ENCODE results near the gene PLPP4.

The PLPP4 gene

GRCh38 chr10:120543291-120543690 lies 86.3 kb downstream of the PLPP4 start:
- H3K27me3 Mint-ChIP-seq = no peaks in the 10 kb centered on the region
- no peak for DNase-seq
- H3K27ac Mint-ChIP-seq = no peak overlapping the region
- no peaks in the 10 kb centered on the region for H3K4me1 Mint-ChIP-seq (ENCODE audit: low read depth)
- H3K4me3 Mint-ChIP-seq = no peak overlapping the region
- no peaks in the 10 kb centered on the region for H3K36me3 Mint-ChIP-seq (ENCODE audit: low read depth)
- peaks cover 4% of the 10 kb centered on the region for H3K9me3 Mint-ChIP-seq

GRCh38 chr10:120548210-120548609 lies 91.2 kb downstream of the PLPP4 start:
- H3K27ac Mint-ChIP-seq = no peak overlapping the region
- no peaks in the 10 kb centered on the region for H3K4me1 Mint-ChIP-seq (ENCODE audit: low read depth)
- H3K4me3 Mint-ChIP-seq = no peak overlapping the region
- H3K9me3 Mint-ChIP-seq = peaks cover 7% of the 10 kb centered on the region
- no peak for DNase-seq
- H3K36me3 Mint-ChIP-seq (ENCODE audit: low read depth) = no peaks in the 10 kb centered on the region
- H3K27me3 Mint-ChIP-seq = no peaks in the 10 kb centered on the region

- H3K9me3 Mint-ChIP-seq = peaks cover 20% of the 10 kb centered on the region
- H3K4me1 Mint-ChIP-seq (ENCODE audit: low read depth) = no peaks in the 10 kb centered on the region
- H3K4me3 Mint-ChIP-seq = no peak overlapping the region
- no peaks in the 10 kb centered on the region for H3K27me3 Mint-ChIP-seq
- no peak overlapping the region for H3K27ac Mint-ChIP-seq
- no peak for DNase-seq
- H3K36me3 Mint-ChIP-seq (ENCODE audit: low read depth) = no peaks in the 10 kb centered on the region
Observed at GRCh38 chr10:120552262-120552661, 95.2 kb downstream of the PLPP4 start.

GRCh38 chr10:120553911-120554310 lies 96.9 kb downstream of the PLPP4 start:
- no peaks in the 10 kb centered on the region for H3K27me3 Mint-ChIP-seq
- H3K4me3 Mint-ChIP-seq = no peak overlapping the region
- DNase-seq = no peak
- no peak overlapping the region for H3K27ac Mint-ChIP-seq
- peaks cover 13% of the 10 kb centered on the region for H3K9me3 Mint-ChIP-seq
- no peaks in the 10 kb centered on the region for H3K4me1 Mint-ChIP-seq (ENCODE audit: low read depth)
- H3K36me3 Mint-ChIP-seq (ENCODE audit: low read depth) = no peaks in the 10 kb centered on the region

GRCh38 chr10:120555436-120555835 lies 98.4 kb downstream of the PLPP4 start:
- Mint-ChIP-seq H3K9me3 (peaks cover 13% of the 10 kb centered on the region), H3K27me3 (no peaks in the 10 kb centered on the region)
- DNase-seq = no peak

GRCh38 chr10:120555842-120556532 lies 99.0 kb downstream of the PLPP4 start:
- DNase-seq = no peak
- Mint-ChIP-seq H3K9me3 (peaks cover 13% of the 10 kb centered on the region), H3K4me1 (ENCODE audit: low read depth) (no peaks in the 10 kb centered on the region), H3K27ac (no peak overlapping the region), H3K4me3 (no peak overlapping the region), H3K27me3 (no peaks in the 10 kb centered on the region), H3K36me3 (ENCODE audit: low read depth) (no peaks in the 10 kb centered on the region)

More at GRCh38 chr10:120555436-120555835, 98.4 kb downstream of the PLPP4 start:
- no peak overlapping the region for H3K4me3 Mint-ChIP-seq
- no peaks in the 10 kb centered on the region for H3K4me1 Mint-ChIP-seq (ENCODE audit: low read depth)
- no peaks in the 10 kb centered on the region for H3K36me3 Mint-ChIP-seq (ENCODE audit: low read depth)
- H3K27ac Mint-ChIP-seq = no peak overlapping the region

GRCh38 chr10:120557311-120557710 lies 100.3 kb downstream of the PLPP4 start:
- H3K27me3 Mint-ChIP-seq = no peaks in the 10 kb centered on the region
- H3K9me3 Mint-ChIP-seq = peaks cover 13% of the 10 kb centered on the region
- H3K36me3 Mint-ChIP-seq (ENCODE audit: low read depth) = no peaks in the 10 kb centered on the region
- H3K4me1 Mint-ChIP-seq (ENCODE audit: low read depth) = no peaks in the 10 kb centered on the region
- no peak overlapping the region for H3K27ac Mint-ChIP-seq
- no peak for DNase-seq
- no peak overlapping the region for H3K4me3 Mint-ChIP-seq

GRCh38 chr10:120559800-120560199 lies 102.8 kb downstream of the PLPP4 start:
- no peak overlapping the region for H3K4me3 Mint-ChIP-seq
- H3K27me3 Mint-ChIP-seq = no peaks in the 10 kb centered on the region
- no peaks in the 10 kb centered on the region for H3K36me3 Mint-ChIP-seq (ENCODE audit: low read depth)
- DNase-seq = no peak
- no peaks in the 10 kb centered on the region for H3K4me1 Mint-ChIP-seq (ENCODE audit: low read depth)
- H3K27ac Mint-ChIP-seq = no peak overlapping the region
- H3K9me3 Mint-ChIP-seq = peaks cover 4% of the 10 kb centered on the region

- no peak overlapping the region for H3K27ac Mint-ChIP-seq
- no peak for DNase-seq
- H3K27me3 Mint-ChIP-seq = peaks cover 3% of the 10 kb centered on the region
- no peaks in the 10 kb centered on the region for H3K9me3 Mint-ChIP-seq
- H3K4me3 Mint-ChIP-seq = no peak overlapping the region
- no peaks in the 10 kb centered on the region for H3K4me1 Mint-ChIP-seq (ENCODE audit: low read depth)
- no peaks in the 10 kb centered on the region for H3K36me3 Mint-ChIP-seq (ENCODE audit: low read depth)
Observed at GRCh38 chr10:120562956-120563355, 105.9 kb downstream of the PLPP4 start.

- H3K4me3 Mint-ChIP-seq = no peak overlapping the region
- no peaks in the 10 kb centered on the region for H3K9me3 Mint-ChIP-seq
- no peak overlapping the region for H3K27ac Mint-ChIP-seq
- peaks cover 3% of the 10 kb centered on the region for H3K27me3 Mint-ChIP-seq
- no peaks in the 10 kb centered on the region for H3K36me3 Mint-ChIP-seq (ENCODE audit: low read depth)
- DNase-seq = no peak
- H3K4me1 Mint-ChIP-seq (ENCODE audit: low read depth) = no peaks in the 10 kb centered on the region
Observed at GRCh38 chr10:120570418-120570817, 113.4 kb downstream of the PLPP4 start.

GRCh38 chr10:120571266-120571665 lies 114.2 kb downstream of the PLPP4 start:
- no peak overlapping the region for H3K27ac Mint-ChIP-seq
- no peaks in the 10 kb centered on the region for H3K9me3 Mint-ChIP-seq
- no peaks in the 10 kb centered on the region for H3K4me1 Mint-ChIP-seq (ENCODE audit: low read depth)
- no peak overlapping the region for H3K4me3 Mint-ChIP-seq
- no peak for DNase-seq
- H3K36me3 Mint-ChIP-seq (ENCODE audit: low read depth) = no peaks in the 10 kb centered on the region
- peaks cover 3% of the 10 kb centered on the region for H3K27me3 Mint-ChIP-seq

GRCh38 chr10:120572307-120572706 lies 115.3 kb downstream of the PLPP4 start:
- no peak for DNase-seq
- Mint-ChIP-seq H3K4me3 (no peak overlapping the region), H3K36me3 (ENCODE audit: low read depth) (no peaks in the 10 kb centered on the region), H3K4me1 (ENCODE audit: low read depth) (no peaks in the 10 kb centered on the region), H3K9me3 (no peaks in the 10 kb centered on the region), H3K27ac (no peak overlapping the region), H3K27me3 (peaks cover 2% of the 10 kb centered on the region)

GRCh38 chr10:120573355-120573754 lies 116.3 kb downstream of the PLPP4 start:
- H3K9me3 Mint-ChIP-seq = no peaks in the 10 kb centered on the region
- no peak overlapping the region for H3K27ac Mint-ChIP-seq
- H3K36me3 Mint-ChIP-seq (ENCODE audit: low read depth) = no peaks in the 10 kb centered on the region
- DNase-seq = no peak
- H3K4me1 Mint-ChIP-seq (ENCODE audit: low read depth) = no peaks in the 10 kb centered on the region
- no peaks in the 10 kb centered on the region for H3K27me3 Mint-ChIP-seq
- H3K4me3 Mint-ChIP-seq = no peak overlapping the region

- Mint-ChIP-seq H3K4me1 (ENCODE audit: low read depth) (no peaks in the 10 kb centered on the region), H3K27ac (no peak overlapping the region), H3K9me3 (no peaks in the 10 kb centered on the region), H3K36me3 (ENCODE audit: low read depth) (no peaks in the 10 kb centered on the region), H3K4me3 (no peak overlapping the region), H3K27me3 (no peaks in the 10 kb centered on the region)
- no peak for DNase-seq
Observed at GRCh38 chr10:120574981-120575380, 118.0 kb downstream of the PLPP4 start.

- Mint-ChIP-seq H3K4me3 (no peak overlapping the region), H3K36me3 (ENCODE audit: low read depth) (no peaks in the 10 kb centered on the region), H3K27ac (no peak overlapping the region), H3K9me3 (no peaks in the 10 kb centered on the region), H3K4me1 (ENCODE audit: low read depth) (no peaks in the 10 kb centered on the region), H3K27me3 (no peaks in the 10 kb centered on the region)
- no peak for DNase-seq
Observed at GRCh38 chr10:120575411-120575810, 118.4 kb downstream of the PLPP4 start.

GRCh38 chr10:120578134-120578533 lies 121.1 kb downstream of the PLPP4 start:
- Mint-ChIP-seq H3K4me3 (no peak overlapping the region), H3K9me3 (no peaks in the 10 kb centered on the region), H3K27ac (no peak overlapping the region), H3K4me1 (ENCODE audit: low read depth) (no peaks in the 10 kb centered on the region), H3K27me3 (no peaks in the 10 kb centered on the region), H3K36me3 (ENCODE audit: low read depth) (no peaks in the 10 kb centered on the region)
- no peak for DNase-seq

All from activated T-cell treated with anti-CD3 and anti-CD28 coated beads, Interleukin-2, amount 50 U/mL, for 24 hours (primary cell).